ENCODE measurements around the gene GJB2. TPM values are rescaled to one million over a fixed set of nuclear protein-coding genes. Genes with fewer than 3 reads are reported as not detected.

GJB2 gene
- total RNA-seq, 1 donor from 2014 or later = 5.7 TPM

DNA sequence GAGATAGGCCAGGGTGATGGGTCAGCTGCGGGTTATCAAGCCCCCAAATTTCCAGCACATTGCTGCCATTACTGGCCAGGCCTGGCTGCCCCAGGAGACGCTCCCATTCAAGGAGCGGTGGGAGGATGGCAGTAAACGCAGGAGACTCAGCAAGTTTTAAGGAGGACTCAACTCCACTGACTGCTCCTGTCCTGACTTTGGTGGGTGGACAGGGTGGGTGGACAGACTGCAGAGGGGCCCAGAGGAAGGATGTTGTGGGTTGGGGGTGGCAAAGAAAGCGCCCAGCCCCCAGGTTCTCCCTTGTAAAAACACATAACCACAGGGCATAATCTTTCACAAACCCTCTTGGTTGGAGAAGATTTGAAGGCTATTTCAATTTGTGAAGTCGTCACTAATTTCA lies 35.0 kb upstream of the GJB2 start:
- no peak overlapping the region for H3K4me3 ChIP-seq (ENCODE audit: low read depth, low read length)
- TF ChIP-seq, protein P1, sequence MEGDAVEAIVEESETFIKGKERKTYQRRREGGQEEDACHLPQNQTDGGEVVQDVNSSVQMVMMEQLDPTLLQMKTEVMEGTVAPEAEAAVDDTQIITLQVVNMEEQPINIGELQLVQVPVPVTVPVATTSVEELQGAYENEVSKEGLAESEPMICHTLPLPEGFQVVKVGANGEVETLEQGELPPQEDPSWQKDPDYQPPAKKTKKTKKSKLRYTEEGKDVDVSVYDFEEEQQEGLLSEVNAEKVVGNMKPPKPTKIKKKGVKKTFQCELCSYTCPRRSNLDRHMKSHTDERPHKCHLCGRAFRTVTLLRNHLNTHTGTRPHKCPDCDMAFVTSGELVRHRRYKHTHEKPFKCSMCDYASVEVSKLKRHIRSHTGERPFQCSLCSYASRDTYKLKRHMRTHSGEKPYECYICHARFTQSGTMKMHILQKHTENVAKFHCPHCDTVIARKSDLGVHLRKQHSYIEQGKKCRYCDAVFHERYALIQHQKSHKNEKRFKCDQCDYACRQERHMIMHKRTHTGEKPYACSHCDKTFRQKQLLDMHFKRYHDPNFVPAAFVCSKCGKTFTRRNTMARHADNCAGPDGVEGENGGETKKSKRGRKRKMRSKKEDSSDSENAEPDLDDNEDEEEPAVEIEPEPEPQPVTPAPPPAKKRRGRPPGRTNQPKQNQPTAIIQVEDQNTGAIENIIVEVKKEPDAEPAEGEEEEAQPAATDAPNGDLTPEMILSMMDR (conservative IDR thresholded peaks at IDR 0.05; ENCODE audit: low read depth, low read length) = no peak
- no peak for DNase-seq (ENCODE audit: low read depth)

DNA sequence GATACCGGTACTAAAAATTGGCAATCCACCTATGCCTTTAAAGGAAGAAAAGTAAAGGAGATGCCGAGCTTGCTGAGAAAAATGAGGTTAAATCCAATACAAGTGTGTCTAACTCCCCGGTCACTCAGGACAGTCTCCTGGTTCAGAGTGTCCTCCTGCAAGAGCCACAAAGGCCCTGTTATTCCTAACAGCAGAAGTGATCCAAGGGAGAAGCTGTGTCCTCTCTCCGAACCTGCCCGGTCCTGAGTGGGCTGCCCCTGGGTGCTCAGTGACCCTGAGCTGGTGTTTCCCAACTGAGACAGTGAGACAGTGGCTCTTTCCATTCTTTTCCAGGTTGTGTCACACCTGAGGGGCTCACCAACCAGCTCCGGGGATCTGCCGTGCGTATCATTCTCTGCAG lies 34.5 kb upstream of the GJB2 start:
- TF ChIP-seq, protein P1 (conservative IDR thresholded peaks at IDR 0.05; ENCODE audit: low read depth, low read length) = no peak
- DNase-seq (ENCODE audit: low read depth) = no peak
- no peak overlapping the region for H3K4me3 ChIP-seq (ENCODE audit: low read depth, low read length)

DNA sequence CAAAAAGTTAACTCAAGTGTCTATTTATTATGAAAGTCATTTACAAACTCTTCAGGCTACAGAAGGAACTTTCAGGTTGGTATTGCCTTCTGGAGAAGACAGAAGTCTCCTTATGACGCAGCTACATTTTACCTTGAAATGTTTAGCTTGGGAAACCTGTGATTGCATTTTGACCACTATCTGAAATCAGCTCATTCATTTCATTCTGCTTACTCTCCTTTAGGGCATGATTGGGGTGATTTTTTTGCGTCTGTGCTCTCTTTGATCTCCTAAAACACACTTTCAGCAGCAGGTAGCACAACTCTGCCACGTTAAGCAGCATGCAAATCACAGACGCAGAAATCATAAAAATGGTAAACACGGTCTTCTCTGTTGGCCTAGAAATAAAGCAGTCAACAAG lies 29.8 kb upstream of the GJB2 start:
- TF ChIP-seq, protein P1 (conservative IDR thresholded peaks at IDR 0.05; ENCODE audit: low read depth, low read length) = no peak
- no peak for DNase-seq (ENCODE audit: low read depth)
- no peak overlapping the region for H3K4me3 ChIP-seq (ENCODE audit: low read depth, low read length)

DNA sequence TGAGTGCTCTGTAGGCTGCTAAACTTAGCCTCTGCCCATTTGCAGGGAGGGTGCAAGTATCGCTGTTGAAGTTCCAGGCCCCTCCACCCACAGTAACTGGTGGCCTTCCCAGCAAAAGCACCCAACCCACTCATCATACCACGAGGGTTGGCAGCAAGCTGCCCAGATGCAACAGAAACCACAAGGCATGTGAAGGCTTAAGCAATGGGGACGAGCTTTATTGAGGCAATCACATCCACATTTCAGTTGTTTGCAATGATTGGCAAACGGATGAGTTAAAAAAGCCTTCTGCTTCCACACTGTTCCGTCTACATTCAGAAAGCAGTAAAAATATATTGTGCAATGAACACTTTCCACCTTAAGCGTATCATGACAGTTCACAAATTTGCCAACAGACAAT lies 29.0 kb upstream of the GJB2 start:
- no peak overlapping the region for H3K4me3 ChIP-seq (ENCODE audit: low read depth, low read length)

DNA sequence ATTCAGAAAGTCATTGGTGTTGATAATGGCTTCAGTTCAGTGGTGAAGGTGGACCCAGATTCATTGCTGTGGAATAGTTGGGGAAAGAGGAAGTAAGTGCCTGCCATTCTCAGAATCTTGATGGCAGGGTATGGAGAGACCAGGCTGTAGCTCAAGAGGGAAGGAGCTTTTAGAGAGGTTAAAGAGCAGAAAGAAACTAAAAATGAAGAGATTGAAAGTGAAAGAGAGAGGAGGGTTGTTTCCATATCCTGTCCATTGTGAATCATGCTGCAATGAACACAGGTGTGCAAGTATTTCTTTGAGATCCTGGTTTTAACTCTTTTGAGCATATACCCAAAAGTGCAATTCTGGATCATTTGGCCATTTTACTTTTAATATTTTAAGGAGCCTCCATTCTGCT lies 26.8 kb upstream of the GJB2 start:
- TF ChIP-seq, protein P1 (conservative IDR thresholded peaks at IDR 0.05; ENCODE audit: low read depth, low read length) = no peak
- no peak overlapping the region for H3K4me3 ChIP-seq (ENCODE audit: low read depth, low read length)
- no peak for DNase-seq (ENCODE audit: low read depth)

More for the DNA sequence above, 29.0 kb upstream of the GJB2 start:
- no peak for DNase-seq (ENCODE audit: low read depth)
- TF ChIP-seq, protein P1 (conservative IDR thresholded peaks at IDR 0.05; ENCODE audit: low read depth, low read length) = no peak

DNA sequence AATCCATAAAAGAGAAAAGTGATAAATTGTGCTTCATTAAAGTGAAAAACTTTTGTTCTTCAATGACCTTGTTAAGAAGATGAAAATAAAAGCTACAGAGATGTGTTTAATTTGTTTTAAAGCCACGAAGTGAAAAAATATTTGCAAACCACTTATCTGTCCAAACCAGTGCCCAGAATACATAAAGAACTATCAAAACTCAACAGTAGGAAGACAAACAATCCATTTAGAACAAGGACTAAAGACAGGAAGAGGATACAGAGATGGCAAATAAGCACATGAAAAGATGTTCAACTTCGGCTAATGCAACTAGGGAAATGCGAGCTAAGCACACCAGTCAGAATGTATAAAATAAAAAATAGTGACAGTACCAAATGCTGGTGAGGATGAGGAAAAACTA lies 24.4 kb upstream of the GJB2 start:
- no peak for DNase-seq (ENCODE audit: low read depth)
- TF ChIP-seq, protein P1 (conservative IDR thresholded peaks at IDR 0.05; ENCODE audit: low read depth, low read length) = no peak
- no peak overlapping the region for H3K4me3 ChIP-seq (ENCODE audit: low read depth, low read length)

DNA sequence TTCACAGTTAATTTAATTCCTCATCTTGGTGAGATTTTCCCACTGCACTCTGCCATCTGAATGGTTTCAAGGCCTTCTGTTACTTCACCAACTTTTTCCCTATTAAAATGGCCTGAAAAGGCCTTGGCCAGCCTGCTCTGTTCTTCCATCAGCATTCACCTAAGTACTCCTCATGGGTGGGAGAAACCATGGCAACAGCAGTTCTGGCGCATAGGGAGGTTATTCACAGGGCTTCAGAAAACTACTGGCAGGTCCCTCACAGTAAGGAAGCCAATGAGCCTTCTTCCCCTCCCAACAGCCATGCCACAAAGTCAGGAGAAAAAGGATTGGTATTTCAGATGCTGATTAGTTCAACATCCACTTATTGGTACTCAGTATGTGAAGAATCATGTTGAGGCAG lies 17.2 kb upstream of the GJB2 start:
- TF ChIP-seq, protein P1 (conservative IDR thresholded peaks at IDR 0.05; ENCODE audit: low read depth, low read length) = no peak
- no peak for DNase-seq (ENCODE audit: low read depth)
- H3K4me3 ChIP-seq (ENCODE audit: low read depth, low read length) = no peak overlapping the region

Measured in epithelial cell of proximal tubule (primary cell).